Measurements from ENCODE around the gene RTTN.

The RTTN gene

DNA sequence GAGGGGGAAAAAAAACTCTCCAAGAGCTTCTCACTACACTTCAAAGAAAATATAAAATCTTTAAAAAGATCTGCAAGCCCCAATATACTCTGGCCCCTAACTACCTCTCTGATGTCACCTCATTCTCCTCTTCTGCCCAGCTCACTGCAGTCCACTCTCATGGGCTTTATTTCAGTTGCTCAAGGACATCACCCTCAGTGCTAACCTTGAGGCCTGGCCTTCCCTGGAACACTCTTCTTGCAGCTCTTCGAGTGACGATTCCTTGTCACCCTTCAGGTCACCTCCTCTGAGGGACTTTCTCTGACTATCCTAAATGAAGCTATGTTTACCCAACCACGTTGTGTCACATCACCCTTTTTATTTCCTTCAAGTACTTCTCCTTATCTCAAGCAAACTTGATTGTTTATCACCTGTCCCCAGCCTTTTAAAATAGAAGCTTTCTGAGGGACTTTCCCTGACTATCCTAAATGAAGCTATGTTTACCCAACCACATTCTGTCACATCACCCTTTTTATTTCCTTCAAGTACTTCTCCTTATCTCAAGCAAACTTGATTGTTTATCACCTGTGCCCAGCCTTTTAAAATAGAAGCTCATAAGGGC lies 10.4 kb downstream of the RTTN start:
- ChIA-PET CTCF (interaction anchor here (0.6 to 4.4 kb wide), 31 partner anchors 8 to 1278 kb away, joined by 3 to 73 read pairs (median 4); partner anchors contain the start of gene RTTN), POLR2A (interaction anchor here (1.3 kb wide), 1 partner anchor 11 kb away, joined by 5 read pairs; no protein-coding TSS in a partner anchor)
- DNase-seq (ENCODE audit: extremely low spot score): no peak
- TF ChIP-seq, protein P1, sequence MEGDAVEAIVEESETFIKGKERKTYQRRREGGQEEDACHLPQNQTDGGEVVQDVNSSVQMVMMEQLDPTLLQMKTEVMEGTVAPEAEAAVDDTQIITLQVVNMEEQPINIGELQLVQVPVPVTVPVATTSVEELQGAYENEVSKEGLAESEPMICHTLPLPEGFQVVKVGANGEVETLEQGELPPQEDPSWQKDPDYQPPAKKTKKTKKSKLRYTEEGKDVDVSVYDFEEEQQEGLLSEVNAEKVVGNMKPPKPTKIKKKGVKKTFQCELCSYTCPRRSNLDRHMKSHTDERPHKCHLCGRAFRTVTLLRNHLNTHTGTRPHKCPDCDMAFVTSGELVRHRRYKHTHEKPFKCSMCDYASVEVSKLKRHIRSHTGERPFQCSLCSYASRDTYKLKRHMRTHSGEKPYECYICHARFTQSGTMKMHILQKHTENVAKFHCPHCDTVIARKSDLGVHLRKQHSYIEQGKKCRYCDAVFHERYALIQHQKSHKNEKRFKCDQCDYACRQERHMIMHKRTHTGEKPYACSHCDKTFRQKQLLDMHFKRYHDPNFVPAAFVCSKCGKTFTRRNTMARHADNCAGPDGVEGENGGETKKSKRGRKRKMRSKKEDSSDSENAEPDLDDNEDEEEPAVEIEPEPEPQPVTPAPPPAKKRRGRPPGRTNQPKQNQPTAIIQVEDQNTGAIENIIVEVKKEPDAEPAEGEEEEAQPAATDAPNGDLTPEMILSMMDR (IDR thresholded peaks at IDR 0.05; ENCODE audit: control extremely low read depth, extremely low read depth, low read depth, missing control alignments): no peak

DNA sequence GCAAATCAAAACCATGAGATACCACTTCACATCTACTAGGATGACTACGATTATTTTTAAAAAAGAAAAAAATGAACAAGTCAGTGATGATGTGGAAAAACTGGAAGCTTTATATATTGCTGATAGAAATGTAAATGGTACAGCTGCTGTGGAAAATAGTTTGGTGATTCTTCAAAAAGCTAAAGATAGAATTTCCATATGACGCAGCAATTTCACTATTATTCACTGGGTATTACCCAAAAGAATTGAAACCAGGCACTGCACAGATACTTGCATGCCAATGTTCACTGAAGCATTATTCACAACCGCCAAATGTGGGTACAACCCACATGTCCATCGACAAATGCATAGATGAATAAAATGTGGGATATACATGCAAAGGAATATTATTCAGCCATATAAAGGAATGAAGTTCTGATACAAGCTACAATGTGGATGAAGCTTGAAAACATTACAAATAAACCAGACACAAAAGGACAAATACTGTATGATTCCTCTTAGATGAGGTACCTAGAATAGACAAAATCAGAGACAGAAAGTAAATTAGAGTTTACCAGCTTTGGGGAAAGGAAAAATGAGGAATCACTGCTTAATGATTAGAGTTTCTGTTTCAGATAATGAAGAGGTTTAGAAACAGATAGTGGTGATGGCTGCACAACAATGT lies 11.1 kb downstream of the RTTN start:
- POLR2A ChIA-PET: interaction anchor here (1.3 kb wide), 1 partner anchor 10 kb away, joined by 5 read pairs; no protein-coding TSS in a partner anchor
- CTCF ChIA-PET: interaction anchor here (0.7 to 4.4 kb wide), 18 partner anchors 9 to 353 kb away, joined by 3 to 73 read pairs (median 7); partner anchors contain the start of gene RTTN
- TF ChIP-seq, protein P1 (IDR thresholded peaks at IDR 0.05; ENCODE audit: control extremely low read depth, extremely low read depth, low read depth, missing control alignments): no peak
- DNase-seq (ENCODE audit: extremely low spot score): peak; percentile 23

DNA sequence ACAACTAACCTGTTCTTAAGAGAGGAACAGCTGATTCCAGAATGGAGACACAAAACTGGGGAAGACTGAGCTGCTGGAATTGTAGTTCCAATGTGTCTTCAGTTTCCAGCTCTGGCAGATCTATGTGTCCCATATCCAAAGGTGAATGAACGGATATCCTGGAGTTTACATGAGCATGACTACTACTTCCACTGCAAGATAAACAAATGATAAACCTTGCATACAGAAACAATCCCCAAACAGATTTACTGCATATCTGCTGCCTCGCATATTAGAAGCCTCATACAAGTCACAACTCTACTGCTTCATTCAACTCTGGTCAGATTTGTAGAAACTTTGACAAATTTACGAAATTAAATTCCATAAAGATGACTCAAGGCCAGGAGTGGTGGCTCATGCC lies 15.0 kb downstream of the RTTN start:
- ChIA-PET CTCF (interaction anchor here (2.5 kb wide), 1 partner anchor 19 kb away, joined by 5 read pairs; no protein-coding TSS in a partner anchor), POLR2A (no interaction called here)
- TF ChIP-seq, protein P1 (IDR thresholded peaks at IDR 0.05; ENCODE audit: control extremely low read depth, extremely low read depth, low read depth, missing control alignments): no peak
- DNase-seq (ENCODE audit: extremely low spot score): no peak

DNA sequence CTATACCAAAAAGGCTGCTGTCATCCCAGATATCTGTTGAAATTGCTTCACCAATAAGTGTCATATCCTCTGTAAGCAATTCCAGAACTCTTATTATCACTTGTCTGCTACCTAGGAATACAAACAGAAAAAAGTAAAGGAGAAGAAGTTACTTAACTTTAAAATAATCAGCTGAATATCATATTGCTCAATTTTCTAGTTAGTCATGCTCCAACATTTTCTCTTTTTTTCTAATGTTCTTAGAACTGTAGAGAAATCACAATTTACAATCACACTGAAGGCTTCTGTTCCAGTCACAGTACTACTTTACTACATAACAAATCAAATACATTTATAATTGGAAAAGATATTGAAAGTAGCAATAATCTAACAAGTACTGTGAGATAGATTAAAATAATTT lies 17.4 kb downstream of the RTTN start:
- POLR2A ChIA-PET: no interaction called here
- TF ChIP-seq, protein P1 (IDR thresholded peaks at IDR 0.05; ENCODE audit: control extremely low read depth, extremely low read depth, low read depth, missing control alignments): no peak
- no peak for DNase-seq (ENCODE audit: extremely low spot score)
- CTCF ChIA-PET: interaction anchor here (0.9 kb wide), 2 partner anchors 7 to 19 kb away, joined by 4 read pairs; no protein-coding TSS in a partner anchor

DNA sequence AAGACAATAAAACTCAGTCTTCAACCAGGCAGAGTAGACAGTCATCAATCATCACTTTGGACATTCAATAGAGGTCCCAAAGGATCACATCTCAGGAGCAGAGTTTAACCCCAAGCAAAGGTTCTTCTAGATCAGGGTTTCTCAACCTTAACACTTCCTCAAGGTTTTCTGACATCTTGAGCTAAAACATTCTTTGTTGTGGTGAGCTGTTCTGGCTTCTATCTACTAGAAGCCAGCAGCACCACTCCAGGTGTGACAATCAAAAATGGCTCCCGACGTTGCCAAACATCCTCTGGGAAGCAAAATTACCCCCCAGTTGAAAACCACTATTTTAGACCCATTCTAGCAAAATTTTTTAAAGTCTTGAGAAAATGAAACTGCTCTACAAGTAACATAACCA lies 22.0 kb downstream of the RTTN start:
- no peak for DNase-seq (ENCODE audit: extremely low spot score)
- POLR2A ChIA-PET: interaction anchor here (1.2 kb wide), 1 partner anchor 11 kb away, joined by 5 read pairs; no protein-coding TSS in a partner anchor
- CTCF ChIA-PET: interaction anchor here (1.0 to 3.6 kb wide), 6 partner anchors 12 to 251 kb away, joined by 3 to 43 read pairs (median 4); no protein-coding TSS in a partner anchor
- TF ChIP-seq, protein P1 (IDR thresholded peaks at IDR 0.05; ENCODE audit: control extremely low read depth, extremely low read depth, low read depth, missing control alignments): no peak

DNA sequence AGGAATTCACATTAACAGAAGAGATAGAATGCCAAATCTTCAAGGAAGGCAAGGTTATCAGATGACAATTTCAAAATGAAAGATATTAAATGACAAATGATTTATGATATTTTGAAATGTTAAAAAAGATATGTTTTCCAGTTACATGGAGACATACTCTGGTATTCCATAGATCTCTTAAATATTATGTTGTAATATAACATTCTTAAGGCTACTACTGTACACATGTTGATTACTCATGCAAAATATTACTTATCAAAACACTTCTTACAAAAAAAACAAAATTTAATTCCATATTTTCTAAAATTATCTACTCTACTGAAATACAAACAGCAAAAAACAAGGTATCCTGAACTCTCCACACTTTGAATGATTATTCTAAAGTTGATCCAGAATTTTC lies 22.9 kb downstream of the RTTN start:
- ChIA-PET CTCF (interaction anchor here (0.7 to 3.6 kb wide), 3 partner anchors 11 to 16 kb away, joined by 3 to 43 read pairs (median 7); no protein-coding TSS in a partner anchor), POLR2A (no interaction called here)
- TF ChIP-seq, protein P1 (IDR thresholded peaks at IDR 0.05; ENCODE audit: control extremely low read depth, extremely low read depth, low read depth, missing control alignments): no peak
- no peak for DNase-seq (ENCODE audit: extremely low spot score)

Measured in GM10248 (cell line).